Measurements from ENCODE around the gene ZNF175. TPM values are rescaled to one million over a fixed set of nuclear protein-coding genes. Genes with fewer than 3 reads are reported as not detected.
A peak's percentile ranks its signal among the peaks of the same experiment; 100 is the strongest.
"Not testable (repeated sequence)": the region's sequence is repeated elsewhere in the genome, so short reads cannot be mapped to it uniquely, and the experiment has no call there.

Gene ZNF175
- total RNA-seq, 4 donors from 2014 or later, result 11.9 to 27.2 (median 16.0) TPM

DNA sequence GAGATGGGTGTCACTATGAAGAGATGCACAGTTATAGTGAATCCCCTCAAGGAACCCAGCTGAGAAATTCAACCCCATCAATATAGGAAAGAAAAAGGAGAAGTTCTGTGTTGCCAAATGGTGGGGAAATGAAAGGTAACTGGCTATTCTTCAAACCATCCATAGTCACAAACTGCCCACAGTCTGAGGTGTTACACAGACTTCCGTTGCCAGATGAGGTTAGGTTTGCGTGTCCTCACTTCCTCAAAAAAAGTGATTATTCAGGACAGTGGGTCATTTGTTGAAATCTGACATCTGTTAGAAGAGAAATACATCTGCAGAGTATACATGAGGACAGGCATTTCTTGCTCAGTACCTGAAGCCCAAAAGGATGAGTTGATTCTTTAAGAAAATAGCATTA lies 50.1 kb downstream of the ZNF175 start:
- H3K36me3 ChIP-seq, result no peaks in the 10 kb centered on the region
- H3K9me3 ChIP-seq, result no peaks in the 10 kb centered on the region
- no peak overlapping the region for H3K27ac ChIP-seq
- no peak overlapping the region for H3K4me3 ChIP-seq
- no peak for TF ChIP-seq POLR2A (IDR thresholded peaks at IDR 0.05)
- TF ChIP-seq, protein P1, sequence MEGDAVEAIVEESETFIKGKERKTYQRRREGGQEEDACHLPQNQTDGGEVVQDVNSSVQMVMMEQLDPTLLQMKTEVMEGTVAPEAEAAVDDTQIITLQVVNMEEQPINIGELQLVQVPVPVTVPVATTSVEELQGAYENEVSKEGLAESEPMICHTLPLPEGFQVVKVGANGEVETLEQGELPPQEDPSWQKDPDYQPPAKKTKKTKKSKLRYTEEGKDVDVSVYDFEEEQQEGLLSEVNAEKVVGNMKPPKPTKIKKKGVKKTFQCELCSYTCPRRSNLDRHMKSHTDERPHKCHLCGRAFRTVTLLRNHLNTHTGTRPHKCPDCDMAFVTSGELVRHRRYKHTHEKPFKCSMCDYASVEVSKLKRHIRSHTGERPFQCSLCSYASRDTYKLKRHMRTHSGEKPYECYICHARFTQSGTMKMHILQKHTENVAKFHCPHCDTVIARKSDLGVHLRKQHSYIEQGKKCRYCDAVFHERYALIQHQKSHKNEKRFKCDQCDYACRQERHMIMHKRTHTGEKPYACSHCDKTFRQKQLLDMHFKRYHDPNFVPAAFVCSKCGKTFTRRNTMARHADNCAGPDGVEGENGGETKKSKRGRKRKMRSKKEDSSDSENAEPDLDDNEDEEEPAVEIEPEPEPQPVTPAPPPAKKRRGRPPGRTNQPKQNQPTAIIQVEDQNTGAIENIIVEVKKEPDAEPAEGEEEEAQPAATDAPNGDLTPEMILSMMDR (IDR thresholded peaks at IDR 0.05), result no peak
- H3K4me1 ChIP-seq, result no peaks in the 10 kb centered on the region
- H3K27me3 ChIP-seq, result no peaks in the 10 kb centered on the region
- peak in 2 of 3 donors; percentile 49 to 55 for DNase-seq

DNA sequence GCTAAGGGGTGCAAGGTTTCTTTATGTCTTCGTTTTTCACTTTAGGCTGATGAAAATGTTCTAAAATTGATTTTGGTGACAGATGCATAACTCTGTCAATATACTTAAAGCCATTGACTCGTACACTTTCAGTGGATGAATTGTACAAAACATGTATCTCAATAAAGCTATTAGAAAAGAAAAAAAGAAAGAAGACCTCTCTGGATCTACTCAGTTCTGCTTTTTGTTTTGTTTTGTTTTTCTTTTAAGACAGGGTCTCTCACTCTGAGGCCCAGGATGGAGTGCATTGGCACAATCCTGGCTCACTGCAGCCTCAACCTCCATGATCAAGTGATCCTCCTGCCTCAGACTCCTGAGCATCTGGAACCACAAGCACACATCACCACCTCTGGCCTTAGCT lies 55.6 kb downstream of the ZNF175 start:
- Histone ChIP-seq H3K27me3 (no peaks in the 10 kb centered on the region), H3K4me1 (no peaks in the 10 kb centered on the region), H3K36me3 (no peaks in the 10 kb centered on the region), H3K27ac (no peak overlapping the region), H3K4me3 (no peak overlapping the region), H3K9me3 (no peaks in the 10 kb centered on the region)
- no peak for DNase-seq
- no peak for TF ChIP-seq POLR2A (IDR thresholded peaks at IDR 0.05)
- TF ChIP-seq, protein P1 (IDR thresholded peaks at IDR 0.05), result no peak

DNA sequence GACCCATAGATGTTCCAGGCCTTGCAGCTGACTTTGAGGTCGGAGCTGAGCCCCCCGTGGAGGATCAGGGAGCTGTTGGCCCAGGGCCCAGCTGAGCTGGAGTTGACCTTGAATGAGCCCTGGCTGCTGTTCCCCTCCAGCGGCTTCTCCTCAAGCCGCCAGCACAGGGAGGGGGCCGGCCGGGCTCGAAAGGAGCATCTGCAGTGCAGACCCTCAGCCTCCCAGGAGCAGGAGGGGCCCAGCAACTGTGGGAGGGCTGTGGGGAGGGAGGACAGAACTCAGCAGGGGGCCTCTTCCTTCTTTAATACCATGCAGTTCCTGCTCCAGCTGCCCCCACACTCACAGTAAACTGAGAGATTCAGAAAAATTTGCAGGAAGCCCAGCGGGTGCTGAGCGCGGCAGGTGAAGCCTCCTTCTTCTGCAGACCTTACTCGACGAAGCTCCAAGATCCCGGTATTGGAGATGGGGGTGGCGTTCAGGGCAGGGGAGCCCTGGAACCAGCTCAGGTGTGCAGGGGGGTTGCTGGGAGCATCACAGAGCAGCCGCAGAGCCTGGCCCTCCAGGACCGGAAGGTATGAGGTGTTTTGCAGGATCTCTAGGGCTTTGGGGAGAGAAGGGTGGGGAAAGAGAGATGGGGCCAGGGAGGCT lies 56.5 kb downstream of the ZNF175 start:
- TF ChIP-seq, protein P1 (IDR thresholded peaks at IDR 0.05), result no peak
- no peak for TF ChIP-seq POLR2A (IDR thresholded peaks at IDR 0.05)
- Histone ChIP-seq H3K9me3 (no peaks in the 10 kb centered on the region), H3K4me3 (no peak overlapping the region)

DNA sequence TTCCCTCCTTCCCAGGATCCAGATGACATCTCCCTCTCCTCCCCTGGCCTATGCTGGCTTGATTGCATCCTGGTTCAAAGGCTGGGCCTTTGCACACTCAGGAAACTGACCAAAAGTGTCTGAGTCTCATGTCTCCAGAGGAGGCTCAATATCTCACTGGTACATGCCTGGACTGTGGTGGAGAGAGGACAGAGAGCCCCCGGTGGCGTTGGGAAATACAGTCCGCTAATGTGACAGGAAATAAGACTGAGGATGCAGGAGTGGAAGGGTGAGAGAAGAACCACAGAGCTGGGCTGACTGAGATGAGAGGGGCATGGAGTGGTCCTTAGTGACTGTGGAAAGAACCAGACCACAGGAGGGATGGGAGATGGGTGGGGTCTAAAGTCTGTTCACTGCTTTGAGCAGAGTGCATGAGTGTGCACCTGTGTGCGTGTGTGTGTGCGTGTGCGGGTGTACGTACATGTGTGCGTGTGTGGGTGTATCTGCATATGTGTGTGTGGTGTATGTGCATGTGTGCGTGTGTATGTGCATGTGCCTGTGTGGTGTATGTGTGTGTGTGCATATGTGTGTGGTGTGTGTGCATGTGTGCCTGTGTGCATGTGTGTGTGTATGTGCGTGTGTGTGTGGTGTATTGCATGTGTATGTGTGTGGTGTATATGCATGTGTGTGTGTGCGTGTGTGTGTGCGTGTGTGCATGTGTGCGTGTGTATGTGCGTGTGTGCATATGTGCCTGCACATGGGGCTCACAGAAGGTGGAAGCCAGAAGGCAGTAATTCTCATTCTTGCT lies 57.3 kb downstream of the ZNF175 start:
- DNase-seq, result no peak
- Histone ChIP-seq H3K9me3 (no peaks in the 10 kb centered on the region), H3K4me1 (no peaks in the 10 kb centered on the region), H3K27ac (peak overlapping the region in 1 of 4 donors; percentile 17), H3K27me3 (no peaks in the 10 kb centered on the region), H3K36me3 (no peaks in the 10 kb centered on the region), H3K4me3 (no peak overlapping the region)
- TF ChIP-seq, protein P1 (IDR thresholded peaks at IDR 0.05), result no peak
- no peak for TF ChIP-seq POLR2A (IDR thresholded peaks at IDR 0.05)

More for the DNA sequence above, 56.5 kb downstream of the ZNF175 start:
- peak in 1 of 3 donors; percentile 41 for DNase-seq
- Histone ChIP-seq H3K4me1 (no peaks in the 10 kb centered on the region), H3K27ac (peak overlapping the region in 1 of 4 donors; percentile 10), H3K36me3 (no peaks in the 10 kb centered on the region), H3K27me3 (no peaks in the 10 kb centered on the region)

DNA sequence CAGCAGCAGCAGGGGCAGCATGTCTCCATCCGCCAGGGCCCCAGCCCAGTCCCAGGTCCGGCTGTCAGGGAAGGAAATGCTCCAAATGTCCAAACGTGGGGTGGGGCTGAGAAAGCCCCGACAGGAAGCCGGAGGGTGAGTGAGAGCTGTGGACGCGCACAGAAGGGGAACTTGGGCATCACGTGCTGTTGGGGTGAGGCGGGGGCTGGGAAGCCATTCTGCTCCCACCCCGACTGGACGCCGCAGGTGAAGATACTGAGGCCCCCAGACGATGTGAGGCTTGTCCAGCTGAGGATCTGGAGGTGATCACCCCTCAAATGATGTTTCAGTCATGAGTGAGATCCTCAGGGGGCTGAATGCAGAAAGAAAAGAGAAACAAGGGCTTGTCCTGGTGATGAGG lies 59.2 kb downstream of the ZNF175 start, which contains the start of gene SIGLEC5:
TSS of gene SIGLEC5 (minus strand) at position 87 of the 400 bp plus-strand sequence. CDS start at position 21, 66 bp downstream.
- H3K27me3 ChIP-seq, H3K27ac ChIP-seq, H3K36me3 ChIP-seq, H3K9me3 ChIP-seq, H3K4me1 ChIP-seq: not testable (repeated sequence)
- DNase-seq, result peak in 1 of 3 donors; percentile 63
- peak within 1 kb of the TSS in 2 of 4 donors; percentile 9 to 19 for H3K4me3 ChIP-seq

DNA sequence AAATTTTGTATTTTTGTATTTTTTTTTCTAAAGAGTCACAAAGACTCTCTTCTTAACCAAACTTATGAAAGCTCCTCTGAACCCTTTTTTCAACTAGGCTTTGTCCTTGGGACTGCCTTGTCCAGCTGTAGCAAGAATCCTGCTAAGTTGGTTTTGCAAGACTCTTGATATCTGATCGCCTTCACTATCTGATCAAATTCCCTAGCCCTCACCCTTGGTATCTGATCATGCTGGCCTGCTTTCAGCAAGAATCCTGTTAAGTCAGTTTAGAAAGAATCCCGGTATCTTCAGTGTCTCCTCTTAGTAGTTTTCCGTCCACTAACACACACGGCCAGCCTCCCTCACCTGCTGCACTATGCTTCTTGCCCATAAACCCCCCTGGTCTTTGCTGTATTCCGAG lies 61.0 kb downstream of the ZNF175 start:
- no peaks in the 10 kb centered on the region for H3K36me3 ChIP-seq
- H3K4me1 ChIP-seq, result no peaks in the 10 kb centered on the region
- H3K4me3 ChIP-seq, result no peak overlapping the region
- no peak overlapping the region for H3K27ac ChIP-seq
- no peaks in the 10 kb centered on the region for H3K27me3 ChIP-seq
- no peak for DNase-seq
- no peaks in the 10 kb centered on the region for H3K9me3 ChIP-seq
- no peak for TF ChIP-seq POLR2A (IDR thresholded peaks at IDR 0.05)
- TF ChIP-seq, protein P1 (IDR thresholded peaks at IDR 0.05), result no peak
